K562 (cell line): ENCODE results near the gene ME3. TPM values are rescaled to one million over a fixed set of nuclear protein-coding genes. Genes with fewer than 3 reads are reported as not detected.

ENCODE experiments used
- ATAC-seq: fragments of 200-7000 bp; cut with Tn5 transposase; 3 replicates; pipeline ENCODE4 v1.9.1; 2020; ENCODE audit warnings: moderate library complexity
- BruUV-seq: library from RNA; stranded (reverse); fragments of 400-500 nt; replicated peaks from 2 replicates; lab custom pipeline; 2021; lab: Mats Ljungman, UMichigan
- CTCF ChIA-PET: fragments of 300-600 bp; formaldehyde crosslinking; extraction: SDS; loops from one replicate; lab custom pipeline; 2021; ENCODE audit warnings: low intra/inter-chr PET ratio; lab: Yijun Ruan, JAX
- POLR2A ChIA-PET: fragments of 300-600, 350-650 bp; sonication (Branson Sonifier 250); formaldehyde crosslinking; extraction: SDS; loops from one replicate; lab custom pipeline; 2021; ENCODE audit warnings: antibody characterized with exemption, inconsistent platforms; lab: Yijun Ruan, JAX
- DNase-seq, 4 experiments: peaks; one replicate each; pipeline versions ENCODE4 v3.0.0 to v3.0.0-alpha.2; 2011 to 2018; ENCODE audit warnings: low spot score in 3 of 4, mixed read lengths in 3 of 4; ENCODE audit errors: extremely low read depth in 1 of 4
- FAIRE-seq: peaks from 2 replicates; lab custom pipeline; 2011; peaks lifted over from hg19 to GRCh38; lab: Jason Lieb, UNC
- H2AFZ ChIP-seq: 2 replicates; pipeline ENCODE4 v1.6.0; 2011; ENCODE audit warnings: low read depth, low read length, control low read depth, inconsistent platforms
- H3K27ac ChIP-seq: fragments of 200-600 bp; 3 replicates; pipeline ENCODE4 v1.8.0; 2011; ENCODE audit warnings: low read depth, mild to moderate bottlenecking, control low read depth, inconsistent platforms, low read length, moderate library complexity, mixed read lengths; ENCODE audit errors: extremely low read depth
- H3K27me3 ChIP-seq, 2 experiments: fragments of 300-600 bp in 1 of 2; 2 replicates in 1 of 2; 3 replicates in 1 of 2; pipeline versions ENCODE4 v1.6.0 to v1.8.0; 2011; ENCODE audit warnings: inconsistent platforms in 2 of 2, low read length in 2 of 2, mild to moderate bottlenecking in 1 of 2, mixed read lengths in 1 of 2, moderate library complexity in 1 of 2; ENCODE audit not compliant: control insufficient read depth in 2 of 2, insufficient read depth in 2 of 2
- H3K36me3 ChIP-seq: fragments of 300-600 bp; 3 replicates; pipeline ENCODE4 v1.8.0; 2011; ENCODE audit warnings: mild to moderate bottlenecking, low read length, inconsistent platforms; ENCODE audit not compliant: control insufficient read depth, insufficient read depth
- H3K4me1 ChIP-seq, 2 experiments: fragments of 200-600 bp in 1 of 2; replicated peaks in 1 of 2; 2 replicates in 1 of 2; 3 replicates in 1 of 2; pipeline versions ENCODE4 v1.5.1 to v1.8.0; 2011; ENCODE audit warnings: inconsistent platforms in 2 of 2, low read length in 2 of 2, mild to moderate bottlenecking in 1 of 2, mixed read lengths in 1 of 2, moderate library complexity in 1 of 2; ENCODE audit not compliant: control insufficient read depth in 2 of 2, insufficient read depth in 2 of 2
- H3K4me2 ChIP-seq: 2 replicates; pipeline ENCODE4 v1.6.1; 2011; ENCODE audit warnings: low read length, control low read depth, inconsistent platforms, mixed read lengths; ENCODE audit not compliant: insufficient read depth
- H3K4me3 ChIP-seq: fragments of 200-600 bp; sonication (generic), shearing (Covaris generic); 2 replicates; pipeline ENCODE4 v1.5.1; 2016; ENCODE audit warnings: control low read depth, inconsistent platforms
- H3K79me2 ChIP-seq: fragments of 200-600 bp; 3 replicates; pipeline ENCODE4 v1.8.0; 2011; ENCODE audit warnings: low read length, inconsistent platforms; ENCODE audit not compliant: control insufficient read depth, insufficient read depth
- H3K9ac ChIP-seq, 2 experiments: 2 replicates each; pipeline versions ENCODE4 v1.6.0 to v1.6.1; 2011; ENCODE audit warnings: low read depth in 2 of 2, low read length in 2 of 2, control low read depth in 1 of 2, inconsistent platforms in 1 of 2, mild to moderate bottlenecking in 1 of 2, mixed read lengths in 1 of 2; ENCODE audit not compliant: insufficient read depth in 1 of 2
- H3K9me1 ChIP-seq: one replicate; pipeline ENCODE4 v1.6.0; 2011; ENCODE audit warnings: inconsistent platforms, mild to moderate bottlenecking, low read length, moderate library complexity; ENCODE audit not compliant: control insufficient read depth, insufficient read depth
- H3K9me3 ChIP-seq: replicated peaks from 2 replicates; pipeline ENCODE4 v1.5.1; 2011; ENCODE audit warnings: low read depth, low read length, inconsistent platforms; ENCODE audit not compliant: control insufficient read depth, insufficient read depth
- H4K20me1 ChIP-seq: replicated peaks from 2 replicates; pipeline ENCODE4 v1.6.1; 2011; ENCODE audit warnings: low read length, inconsistent platforms, mixed read lengths; ENCODE audit not compliant: control insufficient read depth, insufficient read depth
- CHD2 ChIP-seq: IDR thresholded peaks from 2 replicates; pipeline ENCODE4 v1.6.1; 2011; ENCODE audit warnings: low read depth, low read length
- HDAC2 ChIP-seq: fragments of 450-650 bp; IDR thresholded peaks from 2 replicates; pipeline ENCODE4 v1.6.1; 2016; ENCODE audit warnings: mild to moderate bottlenecking
- HIVEP1 ChIP-seq: fragments of 250-450 bp; sonication (Bioruptor Pico); IDR thresholded peaks from 2 replicates; pipeline ENCODE4 v1.4.0; 2020; ENCODE audit warnings: mild to moderate bottlenecking
- PML ChIP-seq: IDR thresholded peaks from 2 replicates; pipeline ENCODE4 v1.6.1; 2012; ENCODE audit warnings: low read length, inconsistent platforms
- SMAD1 ChIP-seq: fragments of 150-350 bp; IDR thresholded peaks from 2 replicates; pipeline ENCODE4 v1.6.1; 2014; ENCODE audit warnings: low read length, low read depth; ENCODE audit not compliant: partially characterized antibody
- TOE1 ChIP-seq, 2 experiments: fragments of 450-650 bp in 1 of 2; sonication (generic) in 1 of 2; formaldehyde crosslinking in 1 of 2; IDR thresholded peaks; 2 replicates each; pipeline versions ENCODE4 v1.7.1 to v1.8.0; 2016 to 2022; ENCODE audit warnings: borderline replicate concordance in 2 of 2, mild to moderate bottlenecking in 2 of 2, antibody characterized with exemption in 1 of 2, inconsistent platforms in 1 of 2, low read depth in 1 of 2, missing genetic modification reagents in 1 of 2, moderate library complexity in 1 of 2
- ZNF224 ChIP-seq: sonication (generic); formaldehyde crosslinking; IDR thresholded peaks from 2 replicates; pipeline ENCODE4 v1.8.0; 2022; ENCODE audit warnings: mild to moderate bottlenecking, missing genetic modification reagents
- WGBS: fragments of 100-300 bp; shearing (Covaris generic); methylation state at CpG from one replicate; pipeline ENCODE4 v1.1.6; 2016; ENCODE audit warnings: low coverage, mixed read lengths; ENCODE audit not compliant: insufficient coverage; ENCODE audit errors: missing lambda C conversion rate; 5-methylcytosine and 5-hydroxymethylcytosine counted together
- in situ Hi-C: fragments of 300-500 bp; cut with MboI; formaldehyde crosslinking; loops from 4 replicates; pipeline ENCODE4 v1.15.0; 2018; ENCODE audit warnings: inconsistent platforms, mixed read lengths
- intact Hi-C: fragments of 100-400 bp; cut with micrococcal nuclease; formaldehyde crosslinking; loops from 2 replicates; pipeline ENCODE4 v1.14.2; 2022
- polyA plus RNA-seq, 8 experiments: library from polyadenylated mRNA; depleted of rRNA in 4 of 8; stranded (reverse) in 5 of 8; unstranded in 3 of 8; fragments of >200 nt; fragmentation: Nextera tagmentation in 2 of 8; fragmentation: Illumina TruSeq in 1 of 8; extraction: Ambion mirVana in 2 of 8; extraction: Trizol in 1 of 8; gene quantifications; 2 replicates each; pipeline versions ENCODE4 v1.2.1 to v1.2.3, GENCODE V29; 2011 to 2014; ENCODE audit warnings: inconsistent platforms in 1 of 8, missing spikeins in 1 of 8
- total RNA-seq, 7 experiments: library from RNA; depleted of rRNA in 6 of 7; stranded (reverse); fragments of >200 nt in 6 of 7; fragmentation: Illumina TruSeq in 2 of 7; extraction: Trizol in 2 of 7; gene quantifications; 2 replicates each; pipeline versions ENCODE4 v1.2.1 to v1.2.3, GENCODE V29; 2011 to 2021; ENCODE audit warnings: low replicate concordance in 1 of 7
- TF ChIP-seq, protein P1 (sequence below): fragments of 450-650 bp; formaldehyde crosslinking; IDR thresholded peaks from 2 replicates; pipeline ENCODE4 v1.4.0; 2020; ENCODE audit warnings: mild to moderate bottlenecking, moderate library complexity
- TF ChIP-seq, protein P2 (sequence below): fragments of 250-450 bp; sonication (Bioruptor Pico); IDR thresholded peaks from 2 replicates; pipeline ENCODE4 v1.4.0; 2020; ENCODE audit warnings: mild to moderate bottlenecking, moderate library complexity
- TF ChIP-seq, protein P3 (sequence below): sonication (generic); formaldehyde crosslinking; IDR thresholded peaks from 2 replicates; pipeline ENCODE4 v1.9.0; 2022; ENCODE audit warnings: mild to moderate bottlenecking, missing genetic modification reagents
- TF ChIP-seq, protein P4 (sequence below): fragments of 450-650 bp; formaldehyde crosslinking; IDR thresholded peaks from 2 replicates; pipeline ENCODE4 v1.4.0; 2022; ENCODE audit warnings: missing genetic modification characterization
- TF ChIP-seq, protein P5 (sequence below): sonication (generic); formaldehyde crosslinking; IDR thresholded peaks from 2 replicates; pipeline ENCODE4 v1.8.1; 2022; ENCODE audit warnings: missing genetic modification reagents

The ME3 gene
- total and polyA plus RNA-seq, 9 of the 15 experiments (the other 6 are each of a cell fraction or from before 2014, with no cell fraction given): not detected

DNA sequence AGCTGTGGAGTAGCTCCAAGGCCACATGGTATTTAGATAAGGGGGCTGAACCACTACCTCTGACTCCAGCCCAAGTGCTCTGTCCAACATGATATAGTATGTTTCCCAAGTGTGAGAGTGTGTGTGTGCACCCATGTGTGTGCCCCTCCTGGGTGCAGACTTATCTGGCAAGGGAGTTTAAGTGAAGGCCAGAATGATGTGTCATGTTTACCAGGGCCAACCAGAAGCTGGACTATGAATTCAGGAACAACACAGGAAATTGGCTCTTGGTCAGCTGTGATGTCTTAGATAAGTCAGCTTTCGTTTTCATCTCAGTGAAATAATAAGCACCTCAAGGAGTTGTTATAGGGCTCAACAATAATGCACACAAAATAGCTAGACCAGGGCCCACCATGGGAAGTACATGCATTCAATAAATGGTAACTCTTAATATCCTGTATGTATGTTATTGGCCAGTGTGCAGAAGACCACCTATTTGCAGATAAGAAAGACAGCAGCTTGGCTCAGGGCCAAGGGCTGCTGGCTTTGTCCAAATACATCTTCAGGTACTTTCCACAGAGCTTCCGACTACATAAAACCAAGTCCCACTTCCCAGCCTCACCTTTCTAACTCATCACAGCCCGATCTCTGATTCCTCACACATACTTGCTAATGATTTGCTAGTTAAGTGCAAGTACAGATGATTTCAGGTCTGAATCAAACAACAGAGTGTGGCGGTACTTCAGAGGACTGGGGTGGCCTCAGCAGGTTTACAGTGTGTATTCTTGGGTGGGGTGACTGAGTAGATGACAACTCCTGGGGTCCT, 120.9 kb downstream of the ME3 start (continued):
- TF ChIP-seq, protein P1, sequence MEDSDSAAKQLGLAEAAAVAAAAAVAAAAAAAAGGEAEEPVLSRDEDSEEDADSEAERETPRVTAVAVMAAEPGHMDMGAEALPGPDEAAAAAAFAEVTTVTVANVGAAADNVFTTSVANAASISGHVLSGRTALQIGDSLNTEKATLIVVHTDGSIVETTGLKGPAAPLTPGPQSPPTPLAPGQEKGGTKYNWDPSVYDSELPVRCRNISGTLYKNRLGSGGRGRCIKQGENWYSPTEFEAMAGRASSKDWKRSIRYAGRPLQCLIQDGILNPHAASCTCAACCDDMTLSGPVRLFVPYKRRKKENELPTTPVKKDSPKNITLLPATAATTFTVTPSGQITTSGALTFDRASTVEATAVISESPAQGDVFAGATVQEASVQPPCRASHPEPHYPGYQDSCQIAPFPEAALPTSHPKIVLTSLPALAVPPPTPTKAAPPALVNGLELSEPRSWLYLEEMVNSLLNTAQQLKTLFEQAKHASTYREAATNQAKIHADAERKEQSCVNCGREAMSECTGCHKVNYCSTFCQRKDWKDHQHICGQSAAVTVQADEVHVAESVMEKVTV (CRISPR knock-in tag): 0 out of 2 replicates have a peak, but pooled peaks have one; percentile 12

DNA sequence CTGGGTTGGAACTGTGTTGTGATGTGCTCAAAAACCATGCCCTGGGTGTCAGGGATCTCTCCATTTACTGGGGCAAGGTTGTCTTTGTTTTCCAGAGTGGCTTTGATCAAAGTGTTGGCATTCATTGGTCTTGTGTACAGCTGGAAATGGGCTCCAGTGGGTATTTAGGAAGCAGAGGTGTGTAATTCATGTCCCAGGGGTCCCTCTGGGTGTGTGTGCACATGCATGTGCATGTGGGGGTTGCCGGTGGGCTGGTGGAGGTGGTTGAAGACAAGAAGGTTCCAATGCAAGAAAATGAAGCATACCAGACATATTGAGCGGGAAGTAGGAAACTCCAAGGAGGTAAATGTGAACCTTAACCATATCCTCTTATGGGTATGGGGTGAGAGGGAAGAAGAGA, 121.7 kb downstream of the ME3 start:
- in situ Hi-C loops: no loop called here
- no TSS peak for BruUV-seq
- DNase-seq (no peak), FAIRE-seq (no peak), ATAC-seq (no peak)
- ChIA-PET CTCF (no interaction called here), POLR2A (interaction anchor here (0.6 kb wide), 1 partner anchor 26 kb away, joined by 4 read pairs; no protein-coding TSS in a partner anchor)
- 31% methylated on average over 2 of the region's 2 CpGs for WGBS
- H3K4me1 ChIP-seq: peaks cover 0 to 10% of the 10 kb centered on the region in 2 experiments; a peak in 3 of 5 replicates
- H3K4me3 ChIP-seq: no peak overlapping the region
- intact Hi-C loops: no loop called here
- H3K79me2 ChIP-seq: no peaks in the 10 kb centered on the region
- no peaks in the 10 kb centered on the region for H3K9me1 ChIP-seq
- TF ChIP-seq TOE1 (IDR thresholded peaks at IDR 0.05; ENCODE audit: borderline replicate concordance) (no peak), TOE1 (CRISPR knock-in tag; IDR thresholded peaks at IDR 0.05; ENCODE audit: borderline replicate concordance, low read depth) (no peak), HDAC2 (no peak), ZNF224 (no peak), HIVEP1 (CRISPR knock-in tag) (no peak), CHD2 (no peak), SMAD1 (no peak), PML (no peak)
- TF ChIP-seq, protein P2, sequence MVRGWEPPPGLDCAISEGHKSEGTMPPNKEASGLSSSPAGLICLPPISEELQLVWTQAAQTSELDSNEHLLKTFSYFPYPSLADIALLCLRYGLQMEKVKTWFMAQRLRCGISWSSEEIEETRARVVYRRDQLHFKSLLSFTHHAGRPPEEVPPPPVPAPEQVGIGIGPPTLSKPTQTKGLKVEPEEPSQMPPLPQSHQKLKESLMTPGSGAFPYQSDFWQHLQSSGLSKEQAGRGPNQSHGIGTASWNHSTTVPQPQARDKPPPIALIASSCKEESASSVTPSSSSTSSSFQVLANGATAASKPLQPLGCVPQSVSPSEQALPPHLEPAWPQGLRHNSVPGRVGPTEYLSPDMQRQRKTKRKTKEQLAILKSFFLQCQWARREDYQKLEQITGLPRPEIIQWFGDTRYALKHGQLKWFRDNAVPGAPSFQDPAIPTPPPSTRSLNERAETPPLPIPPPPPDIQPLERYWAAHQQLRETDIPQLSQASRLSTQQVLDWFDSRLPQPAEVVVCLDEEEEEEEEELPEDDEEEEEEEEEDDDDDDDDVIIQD (CRISPR knock-in tag): no peak
- TF ChIP-seq, protein P3, sequence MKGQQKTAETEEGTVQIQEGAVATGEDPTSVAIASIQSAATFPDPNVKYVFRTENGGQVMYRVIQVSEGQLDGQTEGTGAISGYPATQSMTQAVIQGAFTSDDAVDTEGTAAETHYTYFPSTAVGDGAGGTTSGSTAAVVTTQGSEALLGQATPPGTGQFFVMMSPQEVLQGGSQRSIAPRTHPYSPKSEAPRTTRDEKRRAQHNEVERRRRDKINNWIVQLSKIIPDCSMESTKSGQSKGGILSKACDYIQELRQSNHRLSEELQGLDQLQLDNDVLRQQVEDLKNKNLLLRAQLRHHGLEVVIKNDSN (CRISPR knock-in tag): no peak
- TF ChIP-seq, protein P4, sequence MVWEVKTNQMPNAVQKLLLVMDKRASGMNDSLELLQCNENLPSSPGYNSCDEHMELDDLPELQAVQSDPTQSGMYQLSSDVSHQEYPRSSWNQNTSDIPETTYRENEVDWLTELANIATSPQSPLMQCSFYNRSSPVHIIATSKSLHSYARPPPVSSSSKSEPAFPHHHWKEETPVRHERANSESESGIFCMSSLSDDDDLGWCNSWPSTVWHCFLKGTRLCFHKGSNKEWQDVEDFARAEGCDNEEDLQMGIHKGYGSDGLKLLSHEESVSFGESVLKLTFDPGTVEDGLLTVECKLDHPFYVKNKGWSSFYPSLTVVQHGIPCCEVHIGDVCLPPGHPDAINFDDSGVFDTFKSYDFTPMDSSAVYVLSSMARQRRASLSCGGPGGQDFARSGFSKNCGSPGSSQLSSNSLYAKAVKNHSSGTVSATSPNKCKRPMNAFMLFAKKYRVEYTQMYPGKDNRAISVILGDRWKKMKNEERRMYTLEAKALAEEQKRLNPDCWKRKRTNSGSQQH (CRISPR knock-in tag): no peak
- TF ChIP-seq, protein P5, sequence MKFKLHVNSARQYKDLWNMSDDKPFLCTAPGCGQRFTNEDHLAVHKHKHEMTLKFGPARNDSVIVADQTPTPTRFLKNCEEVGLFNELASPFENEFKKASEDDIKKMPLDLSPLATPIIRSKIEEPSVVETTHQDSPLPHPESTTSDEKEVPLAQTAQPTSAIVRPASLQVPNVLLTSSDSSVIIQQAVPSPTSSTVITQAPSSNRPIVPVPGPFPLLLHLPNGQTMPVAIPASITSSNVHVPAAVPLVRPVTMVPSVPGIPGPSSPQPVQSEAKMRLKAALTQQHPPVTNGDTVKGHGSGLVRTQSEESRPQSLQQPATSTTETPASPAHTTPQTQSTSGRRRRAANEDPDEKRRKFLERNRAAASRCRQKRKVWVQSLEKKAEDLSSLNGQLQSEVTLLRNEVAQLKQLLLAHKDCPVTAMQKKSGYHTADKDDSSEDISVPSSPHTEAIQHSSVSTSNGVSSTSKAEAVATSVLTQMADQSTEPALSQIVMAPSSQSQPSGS (CRISPR knock-in tag): no peak
- H2AFZ ChIP-seq: no peak overlapping the region
- no peaks in the 10 kb centered on the region for H3K36me3 ChIP-seq
- peaks cover 13 to 45% of the 10 kb centered on the region in 2 experiments for H3K27me3 ChIP-seq
- no peak overlapping the region for H3K9ac ChIP-seq
- no peaks in the 10 kb centered on the region for H3K9me3 ChIP-seq
- H3K27ac ChIP-seq: no peak overlapping the region
- H3K4me2 ChIP-seq: no peak overlapping the region
- 0 out of 2 replicates have a peak, but pooled peaks cover 3% of the 10 kb centered on the region for H4K20me1 ChIP-seq
